Gastroesophageal sphincter (tissue), 3 donors: Measurements from ENCODE around the gene CACNB4.

Experiments used
- CTCF ChIP-seq, 4 experiments: fragments of 200-600 bp in 2 of 4; fragments of 450-650 bp in 2 of 4; sonication (generic) in 1 of 4; IDR thresholded peaks; one replicate each; pipeline ENCODE4 v1.5.1; 2017 to 2019; ENCODE audit warnings: antibody characterized with exemption in 4 of 4, mild to moderate bottlenecking in 2 of 4, moderate library complexity in 2 of 4
- POLR2A ChIP-seq, 2 donors: fragments of 450-650 bp; IDR thresholded peaks; one replicate each; pipeline ENCODE4 v1.6.1; 2017; ENCODE audit warnings: antibody characterized with exemption in 2 of 2, mild to moderate bottlenecking in 2 of 2, moderate library complexity in 1 of 2
- POLR2AphosphoS5 ChIP-seq: sonication (generic); formaldehyde crosslinking; IDR thresholded peaks from one replicate; pipeline ENCODE4 v1.6.1; 2017; ENCODE audit warnings: antibody characterized with exemption

GRCh38 chr2:151991010-151991409 lies 107.8 kb downstream of the CACNB4 start:
- TF ChIP-seq CTCF (IDR thresholded peaks at IDR 0.05) (no peak), POLR2AphosphoS5 (no peak), POLR2A (IDR thresholded peaks at IDR 0.05) (no peak)
